HG02852 (cell line): ENCODE results near the gene CD3E.
"Not testable (repeated sequence)": the region's sequence is repeated elsewhere in the genome, so short reads cannot be mapped to it uniquely, and the experiment has no call there.

Experiments
- ATAC-seq: cut with Tn5 transposase; IDR thresholded peaks from one replicate; pipeline ENCODE4 v1.9.1; 2021; ENCODE audit warnings: mild to moderate bottlenecking, moderate library complexity; ENCODE audit not compliant: unreplicated experiment

CD3E gene

GRCh38 chr11:118289401-118289800, 15.1 kb upstream of the CD3E start:
- no peak for ATAC-seq

DNA sequence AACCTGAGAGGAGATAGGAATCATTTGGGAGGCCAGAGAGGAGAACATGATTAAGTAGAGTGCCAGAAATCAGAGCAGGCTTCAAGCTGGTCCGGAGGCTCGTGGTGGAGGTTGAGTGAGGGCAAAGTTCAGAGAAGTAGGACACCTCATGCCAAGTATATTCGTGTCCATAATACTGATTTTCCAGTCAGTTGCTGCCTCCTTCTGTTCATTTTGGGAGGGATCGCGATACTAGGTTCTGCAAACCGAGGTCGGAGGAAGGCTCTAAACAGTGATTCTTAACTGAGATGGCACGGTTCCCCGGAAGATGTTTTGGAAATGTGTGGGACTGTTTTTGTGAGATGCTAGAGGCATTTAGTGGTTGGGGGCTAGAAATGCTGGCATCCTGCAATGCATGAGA, 13.6 kb upstream of the CD3E start:
- no peak for ATAC-seq

DNA sequence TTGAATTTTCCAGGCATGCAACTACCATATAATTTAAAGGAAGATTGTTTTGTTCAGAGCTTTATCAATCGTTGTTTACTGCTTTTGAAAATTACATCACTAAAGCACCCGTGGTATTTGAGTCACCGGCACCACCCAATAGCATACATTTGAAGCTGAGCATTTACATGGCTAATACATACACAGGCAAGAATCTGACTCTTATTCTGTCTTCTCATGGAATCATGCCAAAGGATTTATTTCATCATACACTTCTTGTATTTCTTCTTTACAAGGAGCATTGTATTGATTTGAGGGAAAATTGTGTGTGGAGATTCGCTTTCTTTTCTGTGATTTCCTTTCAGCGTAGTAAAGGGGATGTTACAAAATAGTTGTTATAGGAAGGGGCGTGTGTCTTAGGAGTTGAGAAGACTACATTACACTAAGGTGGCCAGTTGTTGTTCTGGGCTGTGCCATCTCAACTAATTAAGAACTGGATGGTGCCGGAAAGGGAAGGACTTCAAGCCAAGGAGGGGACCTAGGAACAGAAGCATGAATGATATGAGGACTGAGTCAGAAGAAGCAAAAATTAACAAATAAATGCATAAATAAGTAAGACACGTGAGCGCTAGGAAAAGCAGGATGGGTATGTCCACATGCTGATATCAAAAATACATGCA, 12.9 kb upstream of the CD3E start:
- ATAC-seq = no peak

DNA sequence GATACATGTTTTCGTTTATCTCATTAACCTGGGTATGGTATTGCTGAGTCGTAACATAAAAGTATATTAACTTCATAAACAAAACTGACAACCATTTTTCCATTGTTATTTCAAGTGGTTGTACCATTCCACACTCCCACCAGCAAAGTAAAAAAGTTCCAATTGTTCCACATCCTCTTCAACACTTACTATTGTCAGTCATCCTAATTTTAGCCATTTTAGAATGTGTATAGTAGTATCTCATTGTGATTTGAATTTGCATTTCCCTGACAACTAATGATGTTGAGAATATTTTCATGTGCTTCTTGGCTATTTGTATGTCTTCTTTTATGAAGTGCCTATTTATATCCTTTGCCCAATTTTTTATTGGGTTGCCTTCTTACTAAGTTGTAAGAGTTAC, 10.5 kb upstream of the CD3E start:
- ATAC-seq = no peak

DNA sequence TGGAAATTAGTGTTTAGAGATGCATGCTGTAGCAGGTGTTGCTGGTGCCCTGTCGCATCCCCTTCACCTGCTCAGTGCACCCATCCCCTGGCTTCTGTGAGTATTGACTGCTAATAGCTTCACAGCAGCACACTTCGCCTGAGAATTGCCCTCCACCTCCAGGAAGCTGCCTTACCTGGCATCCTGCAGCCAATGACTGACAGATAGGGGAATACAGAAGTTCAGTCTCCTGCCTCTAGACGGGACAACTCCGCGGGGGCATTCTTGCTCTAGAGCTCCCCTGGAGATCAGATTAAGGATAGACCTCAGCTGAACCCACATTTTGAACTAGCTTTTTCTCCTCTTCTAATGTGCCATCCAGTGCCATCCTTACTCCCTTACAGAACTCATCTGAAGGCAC, 9.3 kb upstream of the CD3E start:
- no peak for ATAC-seq

DNA sequence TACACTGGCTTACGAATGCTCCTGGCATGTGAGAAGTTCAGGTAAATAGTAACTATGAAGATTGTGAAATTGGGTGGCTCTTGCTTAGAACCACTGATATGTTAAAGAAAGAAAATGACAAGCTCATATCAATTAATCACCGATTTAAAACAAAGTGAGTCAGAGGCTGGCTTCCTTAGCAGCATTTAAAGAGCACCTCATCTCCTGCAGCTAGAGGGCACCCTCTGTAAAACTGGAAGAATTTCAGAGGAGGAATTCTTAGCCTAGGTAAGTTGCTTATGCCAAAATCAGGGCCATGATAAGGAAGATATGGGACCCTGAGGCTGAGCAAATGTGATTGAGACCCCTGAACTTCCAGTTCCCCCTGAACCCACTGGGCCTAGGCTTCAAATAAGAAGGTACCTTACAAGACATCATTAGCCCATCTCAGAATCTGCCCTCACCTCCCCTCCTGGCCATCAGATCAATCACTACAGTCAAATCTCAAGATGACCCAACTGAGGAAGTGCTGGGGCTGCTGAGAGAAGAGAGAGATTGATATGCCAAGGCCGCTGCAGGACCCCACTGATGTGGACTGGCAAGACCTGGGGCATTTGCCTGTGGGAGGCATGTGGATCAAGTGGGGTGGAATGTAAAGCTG, 8.6 kb upstream of the CD3E start:
- ATAC-seq = no peak

GRCh38 chr11:118301600-118302195, 2.8 kb upstream of the CD3E start:
- ATAC-seq = no peak

DNA sequence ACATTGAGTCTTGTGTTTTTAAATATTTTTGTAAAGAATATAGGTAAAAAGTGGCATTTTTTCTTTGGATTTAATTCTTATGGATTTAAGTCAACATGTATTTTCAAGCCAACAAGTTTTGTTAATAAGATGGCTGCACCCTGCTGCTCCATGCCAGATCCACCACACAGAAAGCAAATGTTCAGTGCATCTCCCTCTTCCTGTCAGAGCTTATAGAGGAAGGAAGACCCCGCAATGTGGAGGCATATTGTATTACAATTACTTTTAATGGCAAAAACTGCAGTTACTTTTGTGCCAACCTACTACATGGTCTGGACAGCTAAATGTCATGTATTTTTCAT, 333 bp upstream of the CD3E start:
- no peak for ATAC-seq

DNA sequence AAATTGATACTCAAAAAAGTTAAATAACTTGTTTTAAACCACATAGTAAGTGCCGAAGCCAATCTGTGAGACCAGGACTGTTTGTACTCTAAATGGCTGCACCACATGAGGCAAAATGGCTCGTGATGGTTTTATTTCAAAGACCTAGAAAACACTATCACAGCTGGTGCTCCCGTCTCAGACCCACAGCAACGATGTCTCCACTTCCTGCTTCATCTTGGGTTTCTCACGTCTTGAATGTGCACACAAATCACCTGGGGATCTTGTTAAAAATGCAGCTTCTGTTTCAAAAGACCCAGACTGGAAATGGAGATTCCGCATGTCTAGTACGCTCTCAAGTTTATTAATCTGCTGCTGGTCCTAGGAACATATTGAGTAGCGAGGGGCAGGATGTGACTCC, 1.2 kb downstream of the CD3E start:
- no peak for ATAC-seq

GRCh38 chr11:118306556-118306955, 2.0 kb downstream of the CD3E start:
- no peak for ATAC-seq

DNA sequence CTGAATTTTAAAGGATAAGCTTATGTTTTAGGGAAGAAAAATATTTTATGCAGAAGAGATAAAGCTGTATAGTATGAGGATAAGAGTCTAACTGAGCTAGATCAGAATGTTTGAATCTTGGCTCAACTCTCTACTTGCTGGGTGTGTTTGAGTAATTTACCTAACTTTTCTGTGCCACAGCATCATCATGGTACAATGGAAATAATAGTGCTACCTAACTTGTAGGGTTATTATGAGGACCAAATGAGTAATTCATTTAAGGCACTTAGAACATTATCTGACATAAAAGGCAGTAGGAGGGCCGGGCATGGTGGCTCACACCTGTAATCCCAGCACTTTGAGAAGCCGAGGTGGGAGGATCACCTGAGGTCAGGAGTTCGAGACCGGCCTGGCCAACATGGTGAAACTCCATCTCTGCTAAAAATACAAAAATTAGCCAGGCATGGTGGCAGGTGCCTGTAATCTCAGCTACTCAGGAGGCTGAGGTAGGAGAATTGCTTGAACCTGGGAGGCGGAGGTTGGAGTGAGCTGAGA, 4.5 kb downstream of the CD3E start:
- not testable (repeated sequence) for ATAC-seq

DNA sequence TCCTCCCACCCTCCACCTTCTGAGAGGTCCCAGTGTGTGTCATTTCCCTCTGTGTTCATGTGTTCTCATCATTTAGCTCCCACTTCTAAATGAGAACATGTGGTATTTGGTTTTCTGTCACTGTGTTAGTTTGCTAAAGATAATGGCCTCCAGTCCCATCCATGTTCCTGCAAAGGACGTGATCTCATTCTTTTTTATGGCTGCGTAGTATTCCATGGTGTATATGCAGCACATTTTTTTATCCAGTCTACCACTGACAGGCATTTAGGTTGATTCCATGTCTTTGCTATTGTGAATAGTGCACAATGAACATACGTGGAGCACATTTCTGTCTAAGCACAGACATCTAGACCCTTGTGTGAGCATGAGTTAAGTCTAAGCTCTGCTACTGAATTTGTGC, 5.7 kb downstream of the CD3E start:
- ATAC-seq = no peak

GRCh38 chr11:118310781-118311485, 6.4 kb downstream of the CD3E start:
- ATAC-seq = no peak

- no peak for ATAC-seq
Measured at GRCh38 chr11:118311518-118311917, 7.0 kb downstream of the CD3E start.

GRCh38 chr11:118312328-118312727, 7.8 kb downstream of the CD3E start:
- no peak for ATAC-seq

GRCh38 chr11:118313242-118313641, 8.7 kb downstream of the CD3E start:
- ATAC-seq = no peak

DNA sequence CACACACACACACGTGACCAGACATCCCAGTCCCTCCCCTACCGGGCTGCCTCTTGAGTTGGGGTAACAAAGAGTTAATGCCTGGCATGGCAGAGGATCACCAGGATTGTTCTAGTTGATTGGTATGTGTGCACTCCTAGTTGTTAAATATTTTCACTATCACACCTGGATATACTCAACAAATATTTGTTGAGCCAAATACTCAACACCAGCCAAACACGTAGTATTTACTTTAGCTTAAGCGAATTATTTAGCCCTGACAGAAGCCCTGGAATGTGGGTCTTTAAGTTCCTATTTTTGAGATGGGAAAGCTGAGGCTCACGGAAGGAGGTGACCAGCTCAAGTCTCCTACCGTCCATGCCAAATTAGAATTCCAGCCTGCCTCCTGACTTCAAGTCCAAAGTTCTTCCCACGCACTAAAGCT, 10.5 kb downstream of the CD3E start:
- ATAC-seq = no peak

GRCh38 chr11:118318124-118318523, 13.6 kb downstream of the CD3E start:
- ATAC-seq = no peak

- ATAC-seq = no peak
Measured at GRCh38 chr11:118318581-118319336, 14.2 kb downstream of the CD3E start.

GRCh38 chr11:118319337-118319707, 14.8 kb downstream of the CD3E start:
- ATAC-seq = no peak

GRCh38 chr11:118320515-118320914, 16.0 kb downstream of the CD3E start:
- no peak for ATAC-seq
